ENCODE data around the gene SNTG2.
A peak's percentile ranks its signal among the peaks of the same experiment; 100 is the strongest.

SNTG2 gene

DNA sequence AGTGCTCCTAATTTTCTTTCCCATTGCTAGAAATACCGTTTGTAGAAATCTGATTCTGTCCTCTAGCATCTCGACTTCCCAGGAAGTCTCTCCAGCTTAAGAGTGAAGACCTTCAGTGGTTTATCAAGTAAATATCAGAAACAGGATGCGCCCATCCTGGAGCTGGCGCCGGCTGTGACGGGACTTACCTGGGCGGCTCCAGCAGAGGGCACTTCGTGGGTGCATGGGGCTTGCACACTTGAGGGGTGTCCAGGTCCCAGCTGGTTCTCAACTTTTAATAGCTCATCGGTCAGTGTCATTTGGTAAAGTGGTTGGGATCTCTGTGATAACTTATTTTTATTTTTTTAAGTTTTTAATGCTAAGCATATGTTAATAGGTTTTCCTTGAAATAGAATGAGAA lies 295.6 kb downstream of the SNTG2 start:
- no peak for ATAC-seq
- Mint-ChIP-seq H3K4me3 (no peak overlapping the region), H3K36me3 (ENCODE audit: low read depth) (no peaks in the 10 kb centered on the region), H3K27me3 (peaks cover 2% of the 10 kb centered on the region), H3K4me1 (peaks cover 5% of the 10 kb centered on the region), H3K9me3 (no peaks in the 10 kb centered on the region), H3K27ac (no peak overlapping the region)
- DNase-seq = no peak

DNA sequence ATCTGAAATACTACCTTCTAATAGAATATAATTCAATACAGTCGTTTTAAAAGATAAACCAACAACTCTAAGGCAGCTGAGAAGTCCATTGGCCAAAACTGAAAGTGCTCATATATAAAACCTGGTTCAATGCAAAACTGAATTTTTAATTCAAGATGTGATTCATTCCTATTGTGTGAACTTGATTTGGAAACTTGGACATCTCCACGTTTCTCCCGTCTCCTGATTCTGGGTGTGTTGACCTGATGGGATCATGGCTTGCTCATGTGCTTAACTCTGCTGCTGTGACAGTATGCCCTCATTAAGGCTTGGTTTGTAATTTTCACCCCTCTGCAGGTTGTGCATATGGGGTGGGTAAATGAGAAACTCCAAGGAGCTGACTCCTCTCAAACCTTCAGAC lies 296.3 kb downstream of the SNTG2 start:
- Mint-ChIP-seq H3K36me3 (ENCODE audit: low read depth) (no peaks in the 10 kb centered on the region), H3K27ac (no peak overlapping the region), H3K27me3 (peaks cover 2% of the 10 kb centered on the region), H3K9me3 (no peaks in the 10 kb centered on the region), H3K4me3 (no peak overlapping the region), H3K4me1 (peaks cover 5% of the 10 kb centered on the region)
- DNase-seq (no peak), ATAC-seq (no peak)

DNA sequence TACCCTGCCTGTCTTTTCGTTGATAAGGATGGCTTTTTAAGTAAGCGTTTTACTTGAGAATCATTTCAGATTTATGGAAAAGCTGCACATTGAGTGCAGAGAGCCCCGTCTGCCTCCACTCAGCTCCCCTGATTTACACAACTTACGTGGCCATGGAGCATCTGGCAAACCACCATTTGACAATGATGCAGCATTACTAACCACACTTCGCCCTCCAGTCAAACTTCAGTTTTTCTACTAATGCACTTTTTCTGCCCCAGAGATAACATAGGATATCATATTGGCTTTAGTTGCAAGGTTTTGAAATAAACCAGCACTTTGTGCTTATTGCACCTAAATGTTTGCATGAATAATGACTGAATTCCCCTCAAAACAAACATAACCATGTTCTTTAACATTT lies 297.5 kb downstream of the SNTG2 start:
- Mint-ChIP-seq H3K4me1 (peaks cover 5% of the 10 kb centered on the region), H3K27ac (no peak overlapping the region), H3K4me3 (no peak overlapping the region), H3K9me3 (no peaks in the 10 kb centered on the region), H3K36me3 (ENCODE audit: low read depth) (no peaks in the 10 kb centered on the region), H3K27me3 (peaks cover 2% of the 10 kb centered on the region)
- ATAC-seq (no peak), DNase-seq (no peak)

DNA sequence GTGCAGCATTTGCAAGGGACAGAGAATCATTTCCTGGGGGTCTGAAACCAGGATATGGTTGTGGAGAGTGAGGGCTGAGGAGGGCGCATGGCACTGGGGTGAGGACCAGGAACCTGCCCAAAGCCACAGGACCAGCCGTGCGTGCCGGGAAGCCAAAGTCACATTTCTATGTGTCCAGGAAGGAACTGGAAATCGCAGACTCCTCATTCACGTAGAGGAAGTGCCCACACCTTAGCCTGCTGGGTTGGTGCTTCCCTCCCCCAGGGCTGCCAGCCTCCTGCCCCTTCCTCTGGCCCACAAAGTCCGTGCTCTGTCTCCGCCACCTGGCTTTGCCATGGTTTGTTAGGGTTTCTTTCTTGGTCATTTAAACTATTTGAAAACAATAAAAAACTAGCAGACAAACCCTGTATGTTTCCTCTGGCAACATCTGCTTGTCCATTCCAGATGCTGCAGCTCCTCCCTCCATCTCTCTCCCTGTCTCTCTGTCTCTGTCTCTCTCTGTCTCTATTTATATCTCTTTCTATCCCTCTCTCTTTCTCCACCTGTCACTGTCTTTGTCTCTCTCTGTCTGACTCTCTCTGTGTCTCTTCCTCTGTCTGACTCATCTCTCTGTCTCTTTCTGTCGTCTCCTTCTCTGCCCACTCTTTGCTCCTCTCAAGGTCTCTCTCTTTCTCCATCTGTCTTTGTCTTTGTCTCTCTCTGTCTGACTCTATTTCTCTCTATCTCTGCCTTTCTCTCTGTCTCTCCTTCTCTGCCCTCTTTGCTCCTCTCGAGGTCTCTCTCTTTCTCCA lies 299.4 kb downstream of the SNTG2 start:
- Mint-ChIP-seq H3K4me1 (peaks cover 5% of the 10 kb centered on the region), H3K4me3 (no peak overlapping the region), H3K27ac (no peak overlapping the region), H3K27me3 (peaks cover 2% of the 10 kb centered on the region), H3K9me3 (no peaks in the 10 kb centered on the region), H3K36me3 (ENCODE audit: low read depth) (no peaks in the 10 kb centered on the region)
- ATAC-seq = no peak
- no peak for DNase-seq

DNA sequence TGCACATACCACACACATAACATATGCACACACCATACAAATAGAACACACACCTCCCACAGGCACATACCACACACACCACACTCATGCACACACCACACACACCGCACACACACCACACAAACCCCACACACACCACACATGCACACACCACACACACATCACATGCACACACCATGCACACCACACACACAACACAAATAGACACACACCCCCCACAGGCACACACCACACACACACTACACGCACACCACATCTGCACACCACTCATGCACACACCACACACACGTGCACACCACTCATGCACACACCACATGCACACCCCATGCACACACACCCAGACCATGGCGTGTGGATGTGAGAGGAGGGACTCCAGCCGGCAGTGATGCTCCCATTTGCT lies 300.9 kb downstream of the SNTG2 start:
- no peak for DNase-seq
- Mint-ChIP-seq H3K4me1 (peaks cover 5% of the 10 kb centered on the region), H3K27me3 (peaks cover 5% of the 10 kb centered on the region), H3K36me3 (ENCODE audit: low read depth) (no peaks in the 10 kb centered on the region), H3K9me3 (no peaks in the 10 kb centered on the region), H3K4me3 (no peak overlapping the region), H3K27ac (no peak overlapping the region)
- ATAC-seq = peak; percentile 7

DNA sequence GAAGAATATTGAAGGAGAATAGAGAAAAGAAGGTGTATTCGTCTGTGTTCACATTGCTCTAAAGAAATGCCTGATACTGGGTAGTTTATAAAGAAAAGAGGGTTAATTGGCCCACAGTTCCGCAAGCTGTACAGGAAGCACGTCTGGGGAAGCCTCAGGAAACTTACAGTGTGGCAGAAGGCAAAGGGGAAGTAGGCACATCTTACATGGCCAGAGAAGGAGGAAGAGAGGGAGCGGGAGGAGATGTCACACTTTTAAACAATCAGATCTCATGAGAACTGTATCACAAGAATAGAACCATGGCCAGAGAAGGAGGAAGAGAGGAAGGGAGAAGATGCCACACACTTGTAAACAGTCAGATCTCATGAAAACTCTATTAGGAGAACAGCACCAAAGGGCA lies 303.0 kb downstream of the SNTG2 start:
- H3K4me1 Mint-ChIP-seq = peaks cover 5% of the 10 kb centered on the region
- H3K27me3 Mint-ChIP-seq = peaks cover 5% of the 10 kb centered on the region
- ATAC-seq (no peak), DNase-seq (no peak)
- no peaks in the 10 kb centered on the region for H3K36me3 Mint-ChIP-seq (ENCODE audit: low read depth)
- no peak overlapping the region for H3K4me3 Mint-ChIP-seq
- no peaks in the 10 kb centered on the region for H3K9me3 Mint-ChIP-seq
- H3K27ac Mint-ChIP-seq = no peak overlapping the region

DNA sequence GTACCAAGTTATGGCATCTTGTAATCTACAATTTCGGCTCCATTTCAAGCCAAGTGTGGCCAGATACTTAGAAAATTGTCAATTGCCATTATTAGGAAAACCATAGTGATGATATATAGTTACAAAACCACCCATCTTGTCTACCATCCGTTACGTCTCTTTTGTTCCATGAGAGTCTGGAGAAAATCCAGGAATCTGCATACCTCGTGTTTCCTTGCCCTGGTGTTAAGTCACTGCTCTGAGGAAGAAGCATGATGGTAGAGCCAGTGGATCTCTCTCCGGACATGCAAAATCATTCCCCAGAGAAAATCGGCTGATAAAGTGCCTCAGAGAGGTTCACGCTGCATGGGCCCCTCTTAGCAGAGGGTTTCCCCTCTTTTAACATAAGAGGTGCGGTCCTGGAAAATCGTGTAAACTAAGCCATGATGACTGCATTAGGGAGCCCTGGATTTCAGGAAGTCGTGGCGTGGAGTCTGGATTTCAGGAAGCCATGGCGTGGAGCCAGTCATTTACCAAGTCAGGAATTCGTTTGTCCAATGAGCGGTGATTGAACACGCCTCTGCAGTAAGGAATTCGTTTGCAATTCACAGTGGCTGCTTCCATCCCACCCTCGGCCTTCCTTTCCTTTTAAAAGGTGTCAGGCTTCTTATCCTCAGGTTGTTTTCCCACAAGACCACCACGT lies 304.2 kb downstream of the SNTG2 start:
- Mint-ChIP-seq H3K4me3 (no peak overlapping the region), H3K4me1 (peaks cover 5% of the 10 kb centered on the region), H3K27ac (no peak overlapping the region), H3K27me3 (peaks cover 5% of the 10 kb centered on the region), H3K9me3 (no peaks in the 10 kb centered on the region), H3K36me3 (ENCODE audit: low read depth) (no peaks in the 10 kb centered on the region)
- no peak for DNase-seq
- ATAC-seq = no peak

DNA sequence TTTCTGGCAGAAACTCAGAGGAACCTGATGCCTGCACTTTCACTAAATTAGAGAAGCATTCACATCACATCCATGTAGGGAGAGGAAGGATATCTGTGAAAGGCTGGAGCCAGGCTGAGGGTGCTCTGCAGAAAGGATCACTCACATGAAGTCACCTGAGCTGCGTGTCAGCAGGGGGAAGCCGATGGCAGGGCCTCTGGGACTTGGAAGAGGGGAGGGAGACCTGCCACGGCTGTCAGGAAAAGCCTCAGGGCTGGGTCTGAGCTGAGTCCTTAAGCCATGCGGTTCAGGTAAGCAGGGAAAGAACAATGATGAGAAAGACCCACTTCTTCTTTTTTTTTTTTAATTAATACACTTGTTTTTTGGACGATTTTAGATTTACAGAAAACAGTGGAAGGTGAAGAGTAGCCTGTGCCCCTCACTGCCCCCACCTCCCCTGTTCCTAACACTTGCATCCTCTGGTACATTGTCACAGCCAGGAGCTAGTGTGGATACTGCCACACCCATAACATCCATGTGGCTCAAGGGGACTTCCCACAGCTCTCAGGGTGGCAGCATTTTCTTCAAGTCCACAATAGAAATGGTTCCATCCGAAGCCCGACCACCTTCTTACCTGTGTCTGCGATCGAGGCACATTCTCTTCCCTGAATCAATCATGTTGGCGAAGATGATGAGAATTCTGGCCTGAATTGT lies 306.1 kb downstream of the SNTG2 start:
- Mint-ChIP-seq H3K4me3 (no peak overlapping the region), H3K27me3 (peaks cover 4% of the 10 kb centered on the region), H3K4me1 (no peaks in the 10 kb centered on the region), H3K9me3 (no peaks in the 10 kb centered on the region), H3K27ac (no peak overlapping the region), H3K36me3 (ENCODE audit: low read depth) (no peaks in the 10 kb centered on the region)
- ATAC-seq (no peak), DNase-seq (no peak)

DNA sequence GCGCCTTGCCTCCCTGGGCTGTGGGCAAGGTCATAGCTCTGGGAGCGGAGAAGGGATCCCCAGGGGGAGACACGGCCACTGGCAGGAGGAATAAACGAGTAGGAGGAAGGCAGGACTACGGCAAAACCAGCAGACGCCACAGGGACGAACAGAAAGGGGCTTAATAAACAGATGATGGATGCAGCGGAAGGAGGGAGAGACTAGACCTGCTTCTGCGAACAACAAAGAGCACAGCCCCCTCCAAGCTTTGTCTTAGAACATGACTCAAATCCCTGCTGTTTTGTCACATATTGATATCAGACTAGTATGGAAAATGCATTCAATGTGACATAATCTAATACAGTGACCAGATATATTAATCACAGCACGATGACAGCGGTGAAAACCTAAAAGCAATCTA lies 306.7 kb downstream of the SNTG2 start:
- no peak for ATAC-seq
- DNase-seq = no peak
- H3K27me3 Mint-ChIP-seq = peaks cover 5% of the 10 kb centered on the region
- no peaks in the 10 kb centered on the region for H3K4me1 Mint-ChIP-seq
- H3K4me3 Mint-ChIP-seq = no peak overlapping the region
- H3K9me3 Mint-ChIP-seq = no peaks in the 10 kb centered on the region
- H3K36me3 Mint-ChIP-seq (ENCODE audit: low read depth) = no peaks in the 10 kb centered on the region
- H3K27ac Mint-ChIP-seq = no peak overlapping the region

DNA sequence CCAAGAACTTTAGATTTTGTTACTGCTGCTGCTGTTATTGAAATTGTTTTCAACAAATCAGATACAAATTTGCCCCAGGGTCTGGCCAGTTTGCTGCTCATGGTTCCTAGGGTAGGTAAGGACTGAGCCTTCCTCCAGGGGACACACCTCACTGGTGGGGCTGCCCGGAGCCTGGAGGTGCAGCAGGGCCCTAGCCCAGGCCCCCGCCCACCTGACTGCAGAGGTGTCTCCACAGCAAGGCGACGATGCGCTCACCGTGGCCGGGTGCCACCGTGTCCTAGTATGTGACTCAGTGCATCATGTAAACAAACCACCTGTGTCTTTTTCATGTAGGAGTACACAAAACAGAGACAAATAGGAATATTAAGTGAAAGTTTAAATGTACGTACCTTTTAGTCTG lies 309.1 kb downstream of the SNTG2 start:
- H3K4me3 Mint-ChIP-seq = no peak overlapping the region
- no peaks in the 10 kb centered on the region for H3K4me1 Mint-ChIP-seq
- no peak overlapping the region for H3K27ac Mint-ChIP-seq
- DNase-seq (no peak), ATAC-seq (no peak)
- peaks cover 5% of the 10 kb centered on the region for H3K27me3 Mint-ChIP-seq
- no peaks in the 10 kb centered on the region for H3K36me3 Mint-ChIP-seq (ENCODE audit: low read depth)
- H3K9me3 Mint-ChIP-seq = no peaks in the 10 kb centered on the region

DNA sequence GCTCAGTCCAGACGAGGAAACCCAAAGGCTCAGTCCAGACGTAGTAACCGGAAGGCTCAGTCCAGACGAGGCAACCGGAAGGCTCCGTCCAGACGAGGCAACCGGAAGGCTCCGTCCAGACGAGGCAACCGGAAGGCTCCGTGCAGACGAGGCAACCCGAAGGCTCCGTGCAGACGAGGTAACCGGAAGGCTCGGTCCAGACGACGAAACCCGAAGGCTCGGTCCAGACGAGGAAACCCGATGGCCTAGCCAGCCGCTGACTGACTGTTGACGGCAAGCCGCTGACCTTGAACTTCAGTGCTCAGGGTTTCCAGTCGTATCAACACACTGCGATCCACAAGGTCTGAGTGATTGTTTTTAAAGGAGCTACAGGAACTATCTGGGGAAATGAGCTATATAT lies 312.0 kb downstream of the SNTG2 start:
- no peak overlapping the region for H3K4me3 Mint-ChIP-seq
- H3K9me3 Mint-ChIP-seq = no peaks in the 10 kb centered on the region

DNA sequence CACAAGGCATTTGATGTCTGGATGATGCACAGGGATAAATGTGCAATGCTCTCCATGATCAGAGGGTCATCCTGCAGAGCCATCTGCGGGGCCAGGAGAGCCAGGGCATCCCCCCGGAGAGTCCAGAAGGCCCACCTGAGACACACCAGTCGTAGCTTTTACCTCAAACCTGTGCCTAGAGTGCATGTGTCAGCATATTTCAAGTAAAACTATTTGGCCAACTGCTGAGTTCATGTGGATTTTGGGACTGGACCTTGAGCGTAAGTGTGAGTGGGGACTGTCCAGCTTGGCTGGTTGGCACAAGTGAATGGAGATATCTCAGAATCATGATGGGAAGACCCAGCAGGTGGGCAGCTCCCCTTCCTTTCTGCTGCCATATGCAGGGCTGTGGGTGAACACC lies 314.8 kb downstream of the SNTG2 start:
- no peak for DNase-seq
- ATAC-seq = no peak
- no peaks in the 10 kb centered on the region for H3K9me3 Mint-ChIP-seq
- H3K36me3 Mint-ChIP-seq (ENCODE audit: low read depth) = no peaks in the 10 kb centered on the region
- no peak overlapping the region for H3K27ac Mint-ChIP-seq
- H3K27me3 Mint-ChIP-seq = peaks cover 1% of the 10 kb centered on the region
- no peak overlapping the region for H3K4me3 Mint-ChIP-seq
- no peaks in the 10 kb centered on the region for H3K4me1 Mint-ChIP-seq

More for the DNA sequence above, 312.0 kb downstream of the SNTG2 start:
- Mint-ChIP-seq H3K27ac (no peak overlapping the region), H3K36me3 (ENCODE audit: low read depth) (no peaks in the 10 kb centered on the region), H3K27me3 (peaks cover 1% of the 10 kb centered on the region), H3K4me1 (no peaks in the 10 kb centered on the region)
- ATAC-seq (no peak), DNase-seq (no peak)

DNA sequence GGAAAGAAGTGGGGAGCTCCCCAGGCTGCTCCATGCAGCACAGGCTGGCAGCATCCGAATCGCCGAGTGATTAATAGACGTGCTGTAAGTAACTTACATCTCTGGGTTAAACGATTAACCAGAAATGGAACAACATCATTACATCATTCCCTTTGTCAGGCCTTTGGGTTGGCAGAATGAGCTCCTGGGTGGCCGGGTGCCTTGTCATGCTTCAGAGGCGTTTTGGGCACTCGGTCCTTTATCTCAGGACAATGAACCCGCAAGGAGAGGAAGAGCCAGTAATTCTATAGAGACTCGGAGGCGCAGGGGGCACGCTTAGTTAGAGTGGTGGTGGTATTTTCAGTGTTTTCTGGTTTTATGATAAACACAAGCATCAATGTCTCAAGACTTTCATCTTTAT lies 315.7 kb downstream of the SNTG2 start:
- Mint-ChIP-seq H3K4me1 (no peaks in the 10 kb centered on the region), H3K4me3 (no peak overlapping the region), H3K36me3 (ENCODE audit: low read depth) (no peaks in the 10 kb centered on the region), H3K27me3 (peaks cover 1% of the 10 kb centered on the region), H3K9me3 (no peaks in the 10 kb centered on the region), H3K27ac (no peak overlapping the region)
- ATAC-seq = no peak
- DNase-seq = no peak

DNA sequence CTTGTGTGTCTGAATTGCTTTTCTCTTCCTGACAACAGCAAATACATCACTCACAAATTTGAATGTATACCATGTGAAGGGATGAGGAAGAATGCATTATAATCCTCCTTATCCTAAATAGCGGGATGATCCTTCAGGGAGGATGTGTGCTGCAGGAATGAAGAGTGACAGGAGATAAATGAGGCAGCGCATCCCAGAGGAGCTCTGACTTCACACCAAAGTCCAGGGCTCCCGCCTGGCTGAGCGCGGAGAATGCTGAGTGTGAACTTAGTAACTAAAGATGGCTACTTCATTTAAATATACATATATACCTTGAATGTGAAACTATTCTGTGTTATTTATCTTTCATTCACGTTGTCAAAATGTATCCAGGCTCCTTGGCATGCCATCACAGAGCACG lies 317.4 kb downstream of the SNTG2 start:
- no peaks in the 10 kb centered on the region for H3K9me3 Mint-ChIP-seq
- no peak overlapping the region for H3K27ac Mint-ChIP-seq
- no peaks in the 10 kb centered on the region for H3K36me3 Mint-ChIP-seq (ENCODE audit: low read depth)
- H3K27me3 Mint-ChIP-seq = no peaks in the 10 kb centered on the region
- DNase-seq = no peak
- no peaks in the 10 kb centered on the region for H3K4me1 Mint-ChIP-seq
- ATAC-seq = no peak
- no peak overlapping the region for H3K4me3 Mint-ChIP-seq

DNA sequence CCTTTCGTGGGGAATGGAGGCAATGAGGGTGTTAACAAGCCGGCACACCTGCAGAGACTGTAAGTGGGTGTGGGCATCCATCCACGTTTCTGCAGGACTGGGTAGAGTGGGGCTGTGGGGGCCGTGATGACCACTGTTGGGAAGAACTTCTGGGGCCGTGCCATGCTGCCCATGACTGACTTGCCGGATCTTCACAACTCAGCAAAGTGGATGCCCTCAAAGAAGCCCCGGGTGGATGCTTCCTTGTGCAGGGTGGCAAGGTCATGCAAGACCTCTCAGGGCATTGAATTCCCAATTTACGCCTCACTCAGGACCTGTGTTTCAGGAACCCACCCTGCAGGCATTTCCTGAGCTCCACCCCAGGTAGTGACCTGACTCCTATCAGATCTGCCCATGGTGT lies 319.2 kb downstream of the SNTG2 start:
- ATAC-seq = no peak
- Mint-ChIP-seq H3K36me3 (ENCODE audit: low read depth) (no peaks in the 10 kb centered on the region), H3K9me3 (peaks cover 5% of the 10 kb centered on the region), H3K27ac (no peak overlapping the region), H3K4me1 (no peaks in the 10 kb centered on the region), H3K27me3 (no peaks in the 10 kb centered on the region), H3K4me3 (no peak overlapping the region)
- no peak for DNase-seq

All from activated naive CD8-positive, alpha-beta T cell treated with anti-CD3 and anti-CD28 coated beads, Interleukin-2, amount 50 U/mL, for 24 hours (primary cell).